GM11168 (cell line): ENCODE measurements around the gene ATXN1.

ENCODE experiments used
- in situ Hi-C: fragments of 300-500 bp; cut with MboI; formaldehyde crosslinking; loops from one replicate; pipeline ENCODE4 v1.12.0; 2022; ENCODE audit warnings: low sequenced_read_pairs; ENCODE audit not compliant: unreplicated experiment

ATXN1 gene

DNA sequence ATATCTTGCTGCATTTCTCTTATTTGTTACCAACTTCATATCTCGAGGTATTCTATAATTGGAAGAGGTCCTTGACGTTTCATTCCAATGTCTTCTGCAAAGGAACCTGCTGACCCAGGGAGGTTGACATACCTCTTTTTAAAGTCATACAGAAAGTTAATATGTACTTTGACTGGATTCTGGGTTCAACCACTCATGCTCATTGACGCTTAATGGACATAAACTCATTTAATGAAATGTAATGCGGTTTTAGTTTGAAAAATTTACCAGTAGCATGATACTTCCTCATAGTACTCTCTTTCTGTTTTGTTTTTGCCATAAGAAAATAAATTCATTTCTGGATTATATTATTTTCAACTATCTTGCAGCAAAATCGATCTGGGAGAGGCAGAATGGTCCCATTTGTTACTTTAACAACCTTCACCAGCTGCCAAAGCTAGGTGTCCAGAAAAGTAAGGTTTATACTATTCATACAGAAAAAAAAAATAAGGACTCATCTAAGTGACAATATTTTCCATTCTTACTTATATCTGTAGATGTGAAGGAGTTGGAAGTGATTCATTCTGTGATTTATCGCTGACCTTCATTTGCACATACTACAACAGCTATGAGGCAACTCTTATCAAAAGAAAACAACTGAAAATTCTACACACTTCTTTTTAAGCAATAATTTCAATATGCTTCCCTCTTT, 101.6 kb downstream of the ATXN1 start:
- in situ Hi-C loops, result no loop called here

- in situ Hi-C loops, result no loop called here
Observed at GRCh38 chr6:16658348-16659034, 102.8 kb downstream of the ATXN1 start.

- in situ Hi-C loops, result no loop called here
Observed at GRCh38 chr6:16657768-16658167, 103.5 kb downstream of the ATXN1 start.

DNA sequence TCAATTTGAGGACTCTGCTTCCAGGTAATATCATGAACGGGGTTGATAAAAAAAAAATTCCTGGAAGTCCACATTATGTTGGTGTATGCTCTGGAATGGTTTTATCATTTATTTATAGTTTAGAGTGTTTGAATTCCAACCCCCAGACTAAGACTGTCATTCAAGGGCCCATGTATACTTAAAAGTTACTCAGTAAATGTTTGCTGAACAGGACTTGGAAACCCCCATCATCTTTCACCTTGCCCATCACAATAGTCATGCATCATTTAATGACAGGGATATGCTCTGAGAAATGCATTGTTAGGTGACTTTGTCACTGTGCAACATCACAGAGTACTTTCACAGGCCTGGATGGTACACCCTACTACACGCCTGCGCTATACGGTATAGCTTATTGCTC, 104.8 kb downstream of the ATXN1 start:
- in situ Hi-C loops, result no loop called here

- in situ Hi-C loops, result no loop called here
Observed at GRCh38 chr6:16654701-16655100, 106.6 kb downstream of the ATXN1 start.

DNA sequence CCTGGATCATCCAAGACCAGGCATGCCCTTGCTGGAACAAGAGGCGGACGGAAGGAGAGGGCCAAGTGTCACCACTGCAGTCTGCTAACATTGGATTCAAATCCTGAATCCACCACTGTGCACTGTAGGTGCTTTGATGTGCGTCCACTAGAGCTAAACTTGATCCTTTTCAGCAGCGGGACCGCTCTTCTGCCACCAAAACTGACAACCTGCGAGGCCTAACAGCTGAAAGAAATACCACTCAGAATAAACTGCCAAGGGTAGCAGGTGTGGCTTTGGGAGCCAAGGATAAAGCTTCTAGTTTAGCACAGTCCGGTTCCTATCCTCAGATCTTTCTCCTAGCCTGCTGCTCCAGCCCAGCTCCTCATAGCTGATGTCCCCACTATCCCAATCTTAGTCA, 108.0 kb downstream of the ATXN1 start:
- in situ Hi-C loops, result no loop called here

GRCh38 chr6:16651871-16652270, 109.4 kb downstream of the ATXN1 start:
- in situ Hi-C loops, result no loop called here

DNA sequence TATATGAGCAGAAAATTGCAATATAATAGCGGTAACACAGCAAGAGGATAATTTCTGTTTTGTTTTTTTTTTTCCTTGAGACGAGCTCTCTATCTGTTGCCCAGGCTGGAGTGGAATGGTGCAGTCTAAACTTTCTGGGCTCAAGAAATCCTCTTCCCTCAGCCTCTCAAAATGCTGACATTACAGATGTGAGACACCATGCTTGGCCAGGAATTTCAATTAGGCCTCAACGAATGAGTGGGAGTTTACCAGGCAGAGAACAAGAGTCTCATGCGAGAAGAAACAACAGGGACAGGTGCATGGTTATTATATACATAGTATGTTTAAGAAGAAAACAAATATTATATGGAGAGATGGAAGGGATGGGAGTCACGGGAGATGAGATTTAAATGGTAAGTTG, 111.4 kb downstream of the ATXN1 start:
- in situ Hi-C loops, result no loop called here

DNA sequence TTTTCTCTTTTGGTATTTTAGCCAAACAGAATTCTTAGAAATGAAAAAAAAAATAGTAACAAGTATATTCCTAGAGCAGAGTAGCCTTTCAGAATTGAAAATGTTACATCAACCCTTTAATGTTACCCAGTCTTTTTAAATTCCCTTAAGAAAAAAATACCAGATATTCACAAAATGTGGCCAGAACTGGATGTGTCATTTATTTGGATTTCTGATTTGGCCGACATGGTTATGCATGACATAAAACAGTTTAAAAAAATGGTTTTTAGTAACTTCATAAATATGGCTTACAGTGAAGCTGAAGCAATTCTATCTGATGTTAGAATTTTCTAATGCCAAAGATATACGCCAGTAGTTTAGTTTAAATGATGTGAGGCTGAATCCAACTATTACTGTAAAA, 112.0 kb downstream of the ATXN1 start:
- in situ Hi-C loops, result no loop called here

GRCh38 chr6:16648003-16648402, 113.3 kb downstream of the ATXN1 start:
- in situ Hi-C loops, result no loop called here

DNA sequence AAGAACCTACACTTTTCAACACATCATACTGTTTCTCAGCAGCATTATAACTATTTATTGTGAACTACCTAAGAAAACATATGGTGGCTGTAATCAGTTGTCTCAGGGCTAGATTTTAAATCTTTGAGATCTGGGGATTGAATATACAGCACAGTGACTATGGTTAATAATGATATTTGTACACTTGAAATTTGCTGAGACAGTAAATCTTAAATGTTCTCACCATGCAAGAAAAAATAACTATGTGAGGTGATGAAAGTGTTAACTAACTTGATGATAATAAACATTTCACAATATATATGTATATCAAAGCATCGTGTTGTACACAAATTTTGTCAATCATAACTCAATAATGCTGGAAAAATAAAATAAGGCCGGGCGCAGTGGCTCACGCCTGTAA, 113.8 kb downstream of the ATXN1 start:
- in situ Hi-C loops, result no loop called here

DNA sequence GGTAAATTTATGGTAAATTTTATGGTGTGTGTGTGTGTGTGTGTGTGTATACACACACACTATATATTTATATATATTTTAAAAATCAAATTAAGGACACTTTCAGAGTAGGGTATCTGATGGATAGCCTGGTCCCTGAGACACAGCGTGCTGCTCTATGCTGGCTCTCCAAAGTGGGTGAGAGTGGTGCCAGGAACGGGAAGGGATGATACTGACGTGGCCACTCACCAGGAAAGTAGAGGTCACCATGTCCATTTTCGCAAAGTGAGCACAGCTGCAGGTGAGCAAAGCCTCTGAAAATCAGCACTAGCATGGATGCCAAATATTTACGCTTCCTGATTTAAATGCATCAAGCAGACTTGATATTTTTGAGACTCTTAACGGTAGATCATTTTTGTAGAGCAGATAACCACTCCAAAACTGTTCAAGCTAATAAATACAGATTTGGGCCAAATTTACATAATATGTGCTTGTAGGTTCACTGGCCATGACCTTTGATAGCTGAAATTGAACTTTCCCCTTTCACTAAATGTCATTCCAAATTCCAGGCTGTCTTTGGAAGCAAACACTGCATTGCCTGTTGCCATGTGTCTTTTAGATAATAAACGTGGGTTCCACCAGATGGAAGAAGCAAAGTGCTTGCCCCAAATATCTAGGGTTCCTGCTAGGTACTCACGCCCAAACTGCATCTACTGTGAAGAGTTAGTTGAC, 116.6 kb downstream of the ATXN1 start:
- in situ Hi-C loops, result no loop called here

DNA sequence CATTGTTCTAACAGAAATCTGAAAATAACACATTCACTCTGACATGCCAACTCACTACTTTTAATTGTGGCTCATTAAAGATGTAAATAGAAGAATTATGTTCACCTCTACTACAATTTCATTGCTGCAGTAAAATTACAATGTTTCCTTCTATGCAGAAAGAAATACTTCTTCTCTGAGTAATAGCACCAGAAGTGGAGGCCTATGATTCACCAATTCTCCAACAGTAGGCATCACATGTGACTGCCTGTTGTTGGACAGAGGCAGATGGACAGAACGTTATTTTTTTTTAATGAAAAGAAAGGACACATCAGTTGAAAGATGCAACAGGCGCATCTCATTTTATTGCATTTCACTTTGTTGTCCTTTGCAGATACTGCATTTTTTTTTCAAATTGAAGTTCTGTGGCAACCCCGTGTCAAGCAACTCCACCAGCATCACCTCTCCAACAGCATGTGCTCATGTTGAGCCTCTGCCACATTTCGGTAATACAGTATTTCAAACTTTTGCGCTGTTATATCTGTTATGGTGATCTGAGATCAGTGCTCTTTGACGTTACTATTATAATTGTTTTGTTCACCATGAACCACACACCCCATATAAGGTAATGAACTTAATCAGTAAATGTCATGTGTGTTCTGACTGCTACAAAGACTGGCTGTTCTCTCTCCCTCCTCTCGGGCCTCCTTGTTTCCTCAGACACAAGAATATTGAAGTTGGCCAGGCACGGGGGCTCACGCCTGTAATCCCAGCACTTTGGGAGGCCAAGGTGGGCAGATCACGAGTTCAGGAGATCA, 121.4 kb downstream of the ATXN1 start:
- in situ Hi-C loops, result no loop called here

GRCh38 chr6:16637635-16638034, 123.6 kb downstream of the ATXN1 start:
- in situ Hi-C loops, result no loop called here

DNA sequence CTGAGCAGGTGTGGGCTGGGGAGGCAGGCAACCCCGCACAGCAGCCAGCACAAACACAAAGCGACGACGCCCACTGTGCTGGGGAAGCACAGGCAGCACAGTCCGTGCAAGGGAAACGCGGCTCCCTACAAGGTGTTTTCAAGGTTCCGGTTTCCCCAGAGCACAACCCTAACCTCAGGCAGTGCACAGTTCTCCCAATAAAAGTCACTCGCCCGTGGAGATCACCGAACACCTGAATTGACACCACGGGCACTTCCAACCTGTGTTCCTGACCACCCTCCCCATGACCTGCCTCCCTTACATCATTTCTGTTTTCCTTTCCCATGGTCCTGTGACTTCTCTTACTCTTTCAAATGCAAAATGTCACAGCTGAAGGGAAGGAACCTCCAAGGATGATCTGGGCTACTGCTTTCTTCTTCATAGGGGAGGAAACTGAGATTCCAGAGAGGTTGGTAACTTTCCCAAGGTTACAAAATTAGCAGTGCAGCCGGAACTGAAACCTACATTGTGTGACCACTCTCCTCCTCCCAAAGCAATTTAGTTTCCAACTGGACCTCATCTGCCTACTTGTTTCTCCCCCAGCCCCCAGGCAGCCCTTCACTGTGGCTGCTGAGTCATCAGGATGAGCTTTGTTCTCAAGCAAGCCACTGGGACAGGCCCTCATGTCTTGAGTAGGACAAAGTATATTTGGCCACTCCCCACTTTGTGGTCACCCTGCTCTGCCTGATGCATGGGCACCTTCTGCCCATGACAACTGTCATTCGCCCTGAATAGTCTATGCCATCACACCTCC, 125.3 kb downstream of the ATXN1 start:
- in situ Hi-C loops, result no loop called here

DNA sequence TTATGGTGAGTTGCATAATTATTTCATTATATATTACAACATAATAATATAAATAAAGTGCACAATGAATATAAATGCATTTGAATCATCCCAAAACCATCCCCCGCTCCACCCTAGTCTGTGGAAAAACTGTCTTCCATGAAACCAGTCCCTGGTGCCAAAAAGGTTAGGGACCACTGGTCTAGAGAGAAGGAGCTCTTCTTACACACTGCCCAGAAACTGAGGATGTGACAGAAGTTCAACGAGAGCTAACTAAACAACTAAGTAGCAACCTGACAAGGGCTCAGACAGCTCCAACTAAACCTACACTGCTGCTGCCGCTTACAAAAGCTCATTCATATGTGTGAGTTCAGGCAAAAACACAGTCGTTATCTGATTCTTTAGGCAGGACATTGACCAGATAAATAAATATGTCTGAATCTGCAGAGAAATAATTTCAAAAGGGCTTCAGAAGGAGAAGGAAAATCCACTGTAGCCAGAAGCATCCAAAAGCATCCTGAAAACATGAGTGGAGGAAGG, 125.9 kb downstream of the ATXN1 start:
- in situ Hi-C loops, result no loop called here

DNA sequence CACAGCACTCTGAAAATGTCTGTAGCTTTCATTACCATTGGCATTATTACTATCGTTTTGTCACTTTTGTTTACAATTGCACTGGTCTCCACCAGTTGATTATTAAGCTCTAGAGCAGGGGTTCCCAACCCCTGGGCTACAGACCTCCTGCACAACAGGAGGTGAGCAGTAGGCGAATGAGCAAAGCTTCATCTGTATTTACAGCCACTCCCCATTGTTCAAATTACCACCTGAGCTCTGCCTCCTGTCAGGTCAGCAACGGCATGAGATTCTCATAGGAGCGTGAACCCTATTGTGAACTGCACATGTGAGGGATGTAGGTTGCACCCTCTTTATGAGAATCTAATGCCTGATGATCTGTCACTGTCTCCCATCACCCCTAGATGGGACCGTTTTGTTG, 126.4 kb downstream of the ATXN1 start:
- in situ Hi-C loops, result no loop called here

- in situ Hi-C loops, result no loop called here
Observed at GRCh38 chr6:16633961-16634360, 127.3 kb downstream of the ATXN1 start.

DNA sequence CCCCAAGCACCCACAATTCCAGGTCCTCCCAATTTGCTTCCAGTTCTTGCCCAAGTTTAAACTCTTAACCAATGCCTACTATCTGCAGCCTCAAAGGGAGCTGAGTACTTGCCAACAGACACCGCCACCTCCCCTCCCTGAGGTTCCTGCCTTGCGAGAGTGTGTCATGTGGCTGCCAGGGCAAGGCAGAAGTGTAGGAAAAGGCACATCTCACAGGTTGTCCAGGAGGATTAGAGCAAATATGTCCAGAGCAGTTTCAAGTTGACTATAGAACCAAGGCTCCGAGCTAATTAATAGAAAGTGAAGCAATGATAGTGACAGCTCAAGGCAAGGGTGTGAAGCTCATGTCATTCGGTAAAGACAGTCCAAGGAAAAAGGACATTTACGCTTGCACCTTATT, 127.8 kb downstream of the ATXN1 start:
- in situ Hi-C loops, result no loop called here

DNA sequence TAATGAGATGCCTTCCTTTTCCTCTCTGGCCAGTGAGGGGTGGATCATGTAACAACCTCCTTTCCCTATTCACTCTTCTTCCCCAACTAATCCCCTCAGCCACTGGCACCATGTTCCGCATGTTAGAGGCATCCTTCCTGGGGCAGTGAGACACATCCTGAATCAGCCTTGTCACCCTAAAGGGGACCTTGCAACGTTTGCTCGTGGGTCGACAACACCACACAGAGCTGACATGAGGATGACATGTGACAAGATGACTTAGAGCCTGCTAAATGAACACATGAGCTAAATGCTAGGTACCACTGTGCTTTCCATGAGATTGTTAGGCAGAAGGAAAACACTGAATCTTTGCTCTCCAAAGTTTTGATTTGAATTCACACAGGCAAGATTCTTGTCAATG, 129.2 kb downstream of the ATXN1 start:
- in situ Hi-C loops, result no loop called here
